ENCODE results near the gene MLN.

The MLN gene

GRCh38 chr6:33788694-33789549 is 14.9 kb downstream of the MLN start, which contains the start of gene LEMD2:
Gene LEMD2 (minus strand): TSS chr6:33789130. CDS start chr6:33789116, 14 bp downstream.
- peak; percentile 90 for DNase-seq

- DNase-seq = peak; percentile 51
Observed at GRCh38 chr6:33787954-33788693, 15.7 kb downstream of the MLN start.

- DNase-seq = no peak
Observed at GRCh38 chr6:33787346-33787953, 16.4 kb downstream of the MLN start.

GRCh38 chr6:33786736-33787135 is 17.1 kb downstream of the MLN start:
- no peak for DNase-seq

GRCh38 chr6:33785778-33786177 is 18.0 kb downstream of the MLN start:
- DNase-seq = no peak

- no peak for DNase-seq
Observed at GRCh38 chr6:33784787-33785186, 19.0 kb downstream of the MLN start.

- DNase-seq = no peak
Observed at GRCh38 chr6:33783781-33784520, 19.9 kb downstream of the MLN start.

GRCh38 chr6:33782561-33782960 is 21.2 kb downstream of the MLN start:
- DNase-seq = no peak

- DNase-seq = no peak
Observed at GRCh38 chr6:33781131-33781975, 22.4 kb downstream of the MLN start.

GRCh38 chr6:33779895-33780294 is 23.9 kb downstream of the MLN start:
- DNase-seq = no peak

GRCh38 chr6:33779290-33779689 is 24.5 kb downstream of the MLN start:
- no peak for DNase-seq

- no peak for DNase-seq
Observed at GRCh38 chr6:33778444-33779121, 25.2 kb downstream of the MLN start.

- DNase-seq = no peak
Observed at GRCh38 chr6:33777398-33778388, 26.1 kb downstream of the MLN start.

- no peak for DNase-seq
Observed at GRCh38 chr6:33776764-33777163, 27.0 kb downstream of the MLN start.

- DNase-seq = no peak
Observed at GRCh38 chr6:33776186-33776585, 27.6 kb downstream of the MLN start.

- no peak for DNase-seq
Observed at GRCh38 chr6:33774774-33775173, 29.0 kb downstream of the MLN start.

GRCh38 chr6:33772902-33773472 is 30.8 kb downstream of the MLN start:
- no peak for DNase-seq

GRCh38 chr6:33772082-33772830 is 31.5 kb downstream of the MLN start:
- no peak for DNase-seq
